Esophagus squamous epithelium (tissue), 4 donors: ENCODE results near the gene GYG2.

Source experiments
- POLR2A ChIP-seq, 4 donors: fragments of 450-650 bp; IDR thresholded peaks; one replicate each; pipeline ENCODE4 v1.6.1; 2017; ENCODE audit warnings: antibody characterized with exemption in 4 of 4, mild to moderate bottlenecking in 4 of 4, moderate library complexity in 3 of 4
- TF ChIP-seq, protein P1 (sequence below), 6 experiments: fragments of 450-650 bp in 4 of 6; fragments of 200-600 bp in 2 of 6; sonication (generic) in 2 of 6; IDR thresholded peaks; one replicate each; pipeline ENCODE4 v1.5.1; 2016 to 2019; ENCODE audit warnings: antibody characterized with exemption in 6 of 6, mild to moderate bottlenecking in 4 of 6, moderate library complexity in 4 of 6

DNA sequence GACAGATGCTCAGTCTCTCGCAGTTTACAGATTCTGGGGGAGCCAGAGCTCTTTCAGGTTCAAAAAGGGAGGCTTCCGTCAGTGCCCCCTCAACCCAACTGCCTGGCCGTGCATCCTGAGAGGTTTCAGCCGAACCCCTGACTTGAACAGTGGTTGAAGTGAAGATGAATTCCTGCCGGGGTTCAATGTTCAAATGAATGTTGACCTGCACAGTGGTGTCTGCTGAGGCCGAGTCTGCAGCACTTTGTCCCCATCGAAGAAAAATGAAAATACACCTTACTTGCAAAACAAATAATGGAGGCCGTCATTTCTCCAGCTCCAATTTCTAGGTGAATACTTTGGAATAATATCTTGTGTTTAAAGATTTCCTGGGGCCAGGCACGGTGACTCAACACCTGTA, 33.7 kb downstream of the GYG2 start:
- TF ChIP-seq, protein P1, sequence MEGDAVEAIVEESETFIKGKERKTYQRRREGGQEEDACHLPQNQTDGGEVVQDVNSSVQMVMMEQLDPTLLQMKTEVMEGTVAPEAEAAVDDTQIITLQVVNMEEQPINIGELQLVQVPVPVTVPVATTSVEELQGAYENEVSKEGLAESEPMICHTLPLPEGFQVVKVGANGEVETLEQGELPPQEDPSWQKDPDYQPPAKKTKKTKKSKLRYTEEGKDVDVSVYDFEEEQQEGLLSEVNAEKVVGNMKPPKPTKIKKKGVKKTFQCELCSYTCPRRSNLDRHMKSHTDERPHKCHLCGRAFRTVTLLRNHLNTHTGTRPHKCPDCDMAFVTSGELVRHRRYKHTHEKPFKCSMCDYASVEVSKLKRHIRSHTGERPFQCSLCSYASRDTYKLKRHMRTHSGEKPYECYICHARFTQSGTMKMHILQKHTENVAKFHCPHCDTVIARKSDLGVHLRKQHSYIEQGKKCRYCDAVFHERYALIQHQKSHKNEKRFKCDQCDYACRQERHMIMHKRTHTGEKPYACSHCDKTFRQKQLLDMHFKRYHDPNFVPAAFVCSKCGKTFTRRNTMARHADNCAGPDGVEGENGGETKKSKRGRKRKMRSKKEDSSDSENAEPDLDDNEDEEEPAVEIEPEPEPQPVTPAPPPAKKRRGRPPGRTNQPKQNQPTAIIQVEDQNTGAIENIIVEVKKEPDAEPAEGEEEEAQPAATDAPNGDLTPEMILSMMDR (IDR thresholded peaks at IDR 0.05), result no peak
- no peak for TF ChIP-seq POLR2A (IDR thresholded peaks at IDR 0.05)
